SK-N-SH (cell line): ENCODE results near the gene ENDOG. TPM values are rescaled to one million over a fixed set of nuclear protein-coding genes. Genes with fewer than 3 reads are reported as not detected.

ENCODE experiments used
- CTCF ChIA-PET: fragments of 300-600, 350-600 bp; formaldehyde crosslinking; extraction: SDS; loops from one replicate; lab custom pipeline; 2021; lab: Yijun Ruan, JAX
- POLR2A ChIA-PET: fragments of 350-600 bp; sonication (Branson Sonifier 250); formaldehyde crosslinking; extraction: SDS; loops from one replicate; lab custom pipeline; 2020; ENCODE audit warnings: antibody characterized with exemption, inconsistent platforms; lab: Yijun Ruan, JAX
- DNase-seq: peaks from one replicate; pipeline ENCODE4 v3.0.0; 2012
- H2AFZ ChIP-seq: fragments of 200-600 bp; sonication (generic); 2 replicates; pipeline ENCODE4 v1.8.1; 2016; ENCODE audit warnings: antibody characterized with exemption, mild to moderate bottlenecking, low read depth
- H3F3A ChIP-seq: fragments of 200-600 bp; sonication (generic); replicated peaks from 2 replicates; pipeline ENCODE3; 2016; ENCODE audit warnings: antibody characterized with exemption, mild to moderate bottlenecking; ENCODE audit not compliant: insufficient read depth
- H3K27ac ChIP-seq, 2 experiments: fragments of 200-500 bp in 1 of 2; fragments of 200-600 bp in 1 of 2; sonication (Bioruptor generic) in 1 of 2; sonication (generic), shearing (Covaris generic) in 1 of 2; 2 replicates each; pipeline versions ENCODE4 v1.5.1 to v1.6.1; 2014 to 2016; ENCODE audit warnings: low read depth in 2 of 2, inconsistent platforms in 1 of 2, low read length in 1 of 2, mild to moderate bottlenecking in 1 of 2, mixed read lengths in 1 of 2
- H3K27me3 ChIP-seq: fragments of 200-600 bp; sonication (generic), shearing (Covaris generic); 2 replicates; pipeline ENCODE4 v1.6.1; 2016; ENCODE audit warnings: mixed run types; ENCODE audit not compliant: insufficient read depth
- H3K36me3 ChIP-seq, 2 experiments: fragments of 200-500 bp in 1 of 2; fragments of 200-600 bp in 1 of 2; sonication (Bioruptor generic) in 1 of 2; sonication (generic) in 1 of 2; replicated peaks in 1 of 2; 2 replicates each; pipeline versions ENCODE3 to v1.5.1; 2014 to 2016; ENCODE audit warnings: low read length in 1 of 2, mild to moderate bottlenecking in 1 of 2; ENCODE audit not compliant: insufficient read depth in 2 of 2, control insufficient read depth in 1 of 2
- H3K4me1 ChIP-seq, 2 experiments: fragments of 200-500 bp in 1 of 2; fragments of 200-600 bp in 1 of 2; sonication (Bioruptor generic) in 1 of 2; sonication (generic), shearing (Covaris generic) in 1 of 2; 2 replicates each; pipeline versions ENCODE4 v1.5.1 to v1.6.1; 2014 to 2016; ENCODE audit warnings: low read depth in 1 of 2, low read length in 1 of 2, mixed run types in 1 of 2; ENCODE audit not compliant: insufficient read depth in 2 of 2, control insufficient read depth in 1 of 2
- H3K4me2 ChIP-seq: fragments of 200-600 bp; sonication (generic), shearing (Covaris generic); 2 replicates; pipeline ENCODE4 v1.6.1; 2017; ENCODE audit warnings: mixed run types
- H3K4me3 ChIP-seq, 2 experiments: fragments of 200-500 bp in 1 of 2; fragments of 200-600 bp in 1 of 2; sonication (Bioruptor generic) in 1 of 2; sonication (generic), shearing (Covaris generic) in 1 of 2; 2 replicates each; pipeline versions ENCODE4 v1.5.1 to v1.8.1; 2014 to 2016; ENCODE audit warnings: low read depth in 2 of 2, inconsistent platforms in 1 of 2, low read length in 1 of 2, mild to moderate bottlenecking in 1 of 2, mixed read lengths in 1 of 2, moderate library complexity in 1 of 2
- H3K79me2 ChIP-seq: fragments of 200-600 bp; sonication (generic); 2 replicates; pipeline ENCODE4 v1.8.1; 2017; ENCODE audit warnings: mild to moderate bottlenecking; ENCODE audit not compliant: insufficient read depth
- H3K9ac ChIP-seq: fragments of 200-600 bp; sonication (generic); 2 replicates; pipeline ENCODE4 v1.6.1; 2017; ENCODE audit warnings: mixed run types
- H3K9me2 ChIP-seq: fragments of 200-600 bp; sonication (generic); 2 replicates; pipeline ENCODE4 v1.6.1; 2017; ENCODE audit warnings: mixed run types
- H3K9me3 ChIP-seq: fragments of 200-600 bp; sonication (generic); 2 replicates; pipeline ENCODE4 v1.6.1; 2017; ENCODE audit warnings: mixed run types, mild to moderate bottlenecking, moderate library complexity
- H4K20me1 ChIP-seq: fragments of 200-600 bp; sonication (generic); 2 replicates; pipeline ENCODE4 v1.6.1; 2017; ENCODE audit warnings: mild to moderate bottlenecking, mixed run types; ENCODE audit not compliant: insufficient read depth
- CHD2 ChIP-seq: fragments of 150-350 bp; IDR thresholded peaks from 2 replicates; pipeline ENCODE4 v1.6.1; 2018; ENCODE audit warnings: low read length; ENCODE audit not compliant: partially characterized antibody
- ELF1 ChIP-seq: IDR thresholded peaks from 2 replicates; pipeline ENCODE4 v1.4.0; 2012
- FOSL2 ChIP-seq: IDR thresholded peaks from 2 replicates; pipeline ENCODE4 v1.4.0; 2012; ENCODE audit warnings: low read depth, mild to moderate bottlenecking, moderate library complexity, borderline replicate concordance
- FOXJ3 ChIP-seq: sonication (generic); formaldehyde crosslinking; IDR thresholded peaks from 2 replicates; pipeline ENCODE4 v1.5.1; 2020; ENCODE audit warnings: mild to moderate bottlenecking, missing genetic modification reagents
- GABPA ChIP-seq: IDR thresholded peaks from 2 replicates; pipeline ENCODE4 v1.4.0; 2012; ENCODE audit warnings: low read depth, mild to moderate bottlenecking
- JUND ChIP-seq: IDR thresholded peaks from 2 replicates; pipeline ENCODE4 v1.4.0; 2012
- MEF2A ChIP-seq: IDR thresholded peaks from 2 replicates; pipeline ENCODE4 v1.4.0; 2012; ENCODE audit warnings: low read depth, borderline replicate concordance
- MXI1 ChIP-seq: IDR thresholded peaks from 2 replicates; pipeline ENCODE4 v1.6.1; 2012; ENCODE audit warnings: mild to moderate bottlenecking, low read depth, low read length, improper control_type of control experiment
- NFIC ChIP-seq: IDR thresholded peaks from 2 replicates; pipeline ENCODE4 v1.4.0; 2012; ENCODE audit warnings: borderline replicate concordance
- POLR2AphosphoS5 ChIP-seq: IDR thresholded peaks from 2 replicates; pipeline ENCODE4 v1.6.1; 2012; ENCODE audit warnings: low read depth, low read length
- RFX5 ChIP-seq: IDR thresholded peaks from 2 replicates; pipeline ENCODE4 v1.6.1; 2012; ENCODE audit warnings: mild to moderate bottlenecking, improper control_type of control experiment, low read length
- RXRA ChIP-seq: IDR thresholded peaks from 2 replicates; pipeline ENCODE4 v1.4.0; 2012; ENCODE audit warnings: low read depth, mild to moderate bottlenecking, borderline replicate concordance
- SIN3A ChIP-seq: IDR thresholded peaks from 2 replicates; pipeline ENCODE4 v1.6.1; 2012; ENCODE audit warnings: low read depth, mild to moderate bottlenecking, low read length, moderate library complexity, borderline replicate concordance
- SMC3 ChIP-seq: IDR thresholded peaks from 2 replicates; pipeline ENCODE4 v1.6.1; 2012; ENCODE audit warnings: low read depth, low read length, improper control_type of control experiment
- TAF1 ChIP-seq: IDR thresholded peaks from 2 replicates; pipeline ENCODE4 v1.6.1; 2012; ENCODE audit warnings: low read depth, mild to moderate bottlenecking, low read length, moderate library complexity, borderline replicate concordance
- YY1 ChIP-seq: IDR thresholded peaks from 2 replicates; pipeline ENCODE4 v1.4.0; 2012; ENCODE audit warnings: low read depth, mild to moderate bottlenecking
- WGBS: methylation state at CpG from one replicate; pipeline ENCODE4 v1.1.6; 2017; ENCODE audit warnings: low lambda C conversion rate; 5-methylcytosine and 5-hydroxymethylcytosine counted together
- polyA plus RNA-seq, 3 experiments: library from polyadenylated mRNA; depleted of rRNA; stranded (reverse); fragments of >200 nt; gene quantifications; 2 replicates each; pipeline ENCODE4 v1.2.3, GENCODE V29; 2012
- TF ChIP-seq, protein P1 (sequence below): IDR thresholded peaks from 2 replicates; pipeline ENCODE4 v1.6.1; 2012; ENCODE audit warnings: mild to moderate bottlenecking, low read depth, low read length, moderate library complexity

The ENDOG gene
- polyA plus RNA-seq, 1 of the 3 experiments (the other 2 are of a cell fraction), result 26.6 TPM

DNA sequence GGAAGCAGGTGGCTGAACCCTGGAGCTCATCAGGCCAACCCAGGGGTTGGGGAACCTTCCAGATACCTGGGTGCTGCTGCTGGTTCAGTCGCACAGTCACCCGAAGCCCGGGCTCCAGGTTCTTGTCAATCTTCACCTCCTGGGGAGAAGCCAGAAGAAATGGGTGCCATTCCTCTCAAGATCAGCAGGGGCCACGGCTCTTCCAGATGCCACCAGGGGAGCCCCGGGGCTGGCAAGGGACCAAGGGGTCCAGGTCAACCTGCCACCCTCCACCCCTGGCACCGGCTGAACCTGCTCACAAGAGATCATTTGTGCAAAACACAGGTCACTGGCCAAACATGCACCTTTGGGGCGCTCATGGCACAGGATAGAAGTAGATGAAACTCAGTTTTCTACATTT lies 6.6 kb downstream of the ENDOG start (continued):
- TF ChIP-seq RXRA (no peak), POLR2AphosphoS5 (no peak), FOXJ3 (CRISPR knock-in tag) (no peak), NFIC (no peak), GABPA (no peak), ELF1 (no peak)

- Histone ChIP-seq H3K4me2 (no peak overlapping the region), H3K9me2 (no peaks in the 10 kb centered on the region), H3K79me2 (peaks cover 25% of the 10 kb centered on the region; the same call in 1 of the 2 replicates), H3K9ac (no peak overlapping the region), H3F3A (peaks cover 16% of the 10 kb centered on the region), H3K27ac (no peak overlapping the region), H2AFZ (no peak overlapping the region), H3K4me3 (no peak overlapping the region), H3K36me3 (peaks cover 26 to 54% of the 10 kb centered on the region in 2 experiments), H3K4me1 (peaks cover 0 to 6% of the 10 kb centered on the region in 2 experiments; a peak in 1 of 4 replicates), H4K20me1 (no peaks in the 10 kb centered on the region), H3K27me3 (no peaks in the 10 kb centered on the region), H3K9me3 (no peaks in the 10 kb centered on the region)
- TF ChIP-seq YY1, result no peak
- TF ChIP-seq JUND, result no peak
- no peak for TF ChIP-seq SIN3A
- TF ChIP-seq CHD2, result no peak
- no peak for TF ChIP-seq SMC3
- TF ChIP-seq TAF1, result no peak
- TF ChIP-seq MXI1, result no peak
- no peak for TF ChIP-seq FOSL2
- TF ChIP-seq MEF2A, result no peak
- TF ChIP-seq, protein P1, sequence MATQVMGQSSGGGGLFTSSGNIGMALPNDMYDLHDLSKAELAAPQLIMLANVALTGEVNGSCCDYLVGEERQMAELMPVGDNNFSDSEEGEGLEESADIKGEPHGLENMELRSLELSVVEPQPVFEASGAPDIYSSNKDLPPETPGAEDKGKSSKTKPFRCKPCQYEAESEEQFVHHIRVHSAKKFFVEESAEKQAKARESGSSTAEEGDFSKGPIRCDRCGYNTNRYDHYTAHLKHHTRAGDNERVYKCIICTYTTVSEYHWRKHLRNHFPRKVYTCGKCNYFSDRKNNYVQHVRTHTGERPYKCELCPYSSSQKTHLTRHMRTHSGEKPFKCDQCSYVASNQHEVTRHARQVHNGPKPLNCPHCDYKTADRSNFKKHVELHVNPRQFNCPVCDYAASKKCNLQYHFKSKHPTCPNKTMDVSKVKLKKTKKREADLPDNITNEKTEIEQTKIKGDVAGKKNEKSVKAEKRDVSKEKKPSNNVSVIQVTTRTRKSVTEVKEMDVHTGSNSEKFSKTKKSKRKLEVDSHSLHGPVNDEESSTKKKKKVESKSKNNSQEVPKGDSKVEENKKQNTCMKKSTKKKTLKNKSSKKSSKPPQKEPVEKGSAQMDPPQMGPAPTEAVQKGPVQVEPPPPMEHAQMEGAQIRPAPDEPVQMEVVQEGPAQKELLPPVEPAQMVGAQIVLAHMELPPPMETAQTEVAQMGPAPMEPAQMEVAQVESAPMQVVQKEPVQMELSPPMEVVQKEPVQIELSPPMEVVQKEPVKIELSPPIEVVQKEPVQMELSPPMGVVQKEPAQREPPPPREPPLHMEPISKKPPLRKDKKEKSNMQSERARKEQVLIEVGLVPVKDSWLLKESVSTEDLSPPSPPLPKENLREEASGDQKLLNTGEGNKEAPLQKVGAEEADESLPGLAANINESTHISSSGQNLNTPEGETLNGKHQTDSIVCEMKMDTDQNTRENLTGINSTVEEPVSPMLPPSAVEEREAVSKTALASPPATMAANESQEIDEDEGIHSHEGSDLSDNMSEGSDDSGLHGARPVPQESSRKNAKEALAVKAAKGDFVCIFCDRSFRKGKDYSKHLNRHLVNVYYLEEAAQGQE, result no peak
- no peak for TF ChIP-seq RFX5
- 98% methylated on average over 22 of the region's 22 CpGs for WGBS
- peak; percentile 65 for DNase-seq
- ChIA-PET POLR2A (no interaction called here), CTCF (interaction anchor here (1.1 kb wide), 1 partner anchor 8 kb away, joined by 7 read pairs; the partner anchor contains the start of gene ENDOG)
Observed at GRCh38 chr9:128825923-128826700, 7.8 kb downstream of the ENDOG start.
